Fibroblast of pulmonary artery (primary cell): ENCODE results near the gene ZBTB16.

Experiments
- DNase-seq: peaks from one replicate; pipeline ENCODE4 v3.0.0-alpha.2; 2010; ENCODE audit warnings: low read depth
- H3K4me3 ChIP-seq: replicated peaks from 2 replicates; pipeline ENCODE4 v1.5.1; 2011; ENCODE audit warnings: low read depth, mild to moderate bottlenecking, control low read depth, low read length, moderate library complexity
- CTCF ChIP-seq: IDR thresholded peaks from 2 replicates; pipeline ENCODE4 v1.5.1; 2011; ENCODE audit warnings: mild to moderate bottlenecking, control low read depth, low read length, inconsistent platforms; ENCODE audit errors: missing control alignments

The ZBTB16 gene

GRCh38 chr11:114092478-114092877 lies 33.0 kb downstream of the ZBTB16 start:
- no peak overlapping the region for H3K4me3 ChIP-seq
- no peak for TF ChIP-seq CTCF
- DNase-seq: no peak

GRCh38 chr11:114092953-114093352 lies 33.4 kb downstream of the ZBTB16 start:
- no peak for TF ChIP-seq CTCF
- no peak for DNase-seq
- H3K4me3 ChIP-seq: no peak overlapping the region

GRCh38 chr11:114094516-114094915 lies 35.0 kb downstream of the ZBTB16 start:
- no peak overlapping the region for H3K4me3 ChIP-seq

GRCh38 chr11:114095899-114096298 lies 36.4 kb downstream of the ZBTB16 start:
- no peak for DNase-seq
- no peak for TF ChIP-seq CTCF
- no peak overlapping the region for H3K4me3 ChIP-seq

More at GRCh38 chr11:114094516-114094915, 35.0 kb downstream of the ZBTB16 start:
- TF ChIP-seq CTCF: no peak
- no peak for DNase-seq

GRCh38 chr11:114097832-114098231 lies 38.3 kb downstream of the ZBTB16 start:
- no peak for DNase-seq
- TF ChIP-seq CTCF: no peak
- H3K4me3 ChIP-seq: no peak overlapping the region

- no peak overlapping the region for H3K4me3 ChIP-seq
- no peak for TF ChIP-seq CTCF
- no peak for DNase-seq
These were observed 39.4 kb downstream of the ZBTB16 start for GRCh38 chr11:114098927-114099326.

GRCh38 chr11:114099392-114100178 lies 40.1 kb downstream of the ZBTB16 start:
- TF ChIP-seq CTCF: no peak
- H3K4me3 ChIP-seq: no peak overlapping the region
- DNase-seq: no peak
